WTC11 (cell line): ENCODE data around the gene RNPEPL1. TPM values are rescaled to one million over a fixed set of nuclear protein-coding genes. Genes with fewer than 3 reads are reported as not detected.

Experiments used
- ATAC-seq: fragments of 200-7000 bp; cut with Tn5 transposase; 2 replicates; pipeline ENCODE4 v1.10.0; 2021; ENCODE audit warnings: mild to moderate bottlenecking, moderate library complexity
- CTCF ChIA-PET: fragments of 300-600 bp; sonication (Branson Sonifier 250); formaldehyde crosslinking; loops from one replicate; lab custom pipeline; 2021; ENCODE audit warnings: antibody characterized with exemption; lab: Charles Lee
- POLR2A ChIA-PET: fragments of 350-600 bp; sonication (Branson Sonifier 250); formaldehyde crosslinking; loops from one replicate; lab custom pipeline; 2021; ENCODE audit warnings: antibody characterized with exemption; lab: Charles Lee
- DNase-seq: peaks from one replicate; pipeline ENCODE4 v3.0.0; 2021; ENCODE audit warnings: low spot score
- H3K27ac Mint-ChIP-seq: 2 replicates; pipeline ENCODE4 v1.8.0; 2021; ENCODE audit warnings: mixed read lengths
- H3K27me3 Mint-ChIP-seq: 2 replicates; pipeline ENCODE4 v1.8.0; 2021; ENCODE audit warnings: low read depth, mild to moderate bottlenecking, moderate library complexity, mixed read lengths
- H3K36me3 Mint-ChIP-seq: 2 replicates; pipeline ENCODE4 v1.8.0; 2021; ENCODE audit warnings: mixed read lengths
- H3K4me1 Mint-ChIP-seq: 2 replicates; pipeline ENCODE4 v1.8.0; 2022; ENCODE audit warnings: mixed read lengths
- H3K4me3 Mint-ChIP-seq: 2 replicates; pipeline ENCODE4 v1.8.0; 2021; ENCODE audit warnings: mild to moderate bottlenecking, moderate library complexity, mixed read lengths
- H3K9me3 Mint-ChIP-seq: 2 replicates; pipeline ENCODE4 v1.8.0; 2021; ENCODE audit warnings: mixed read lengths
- ARID4B ChIP-seq: sonication (generic); formaldehyde crosslinking; IDR thresholded peaks from 2 replicates; pipeline ENCODE4 v1.8.0; 2023; ENCODE audit warnings: missing genetic modification reagents, mild to moderate bottlenecking, borderline replicate concordance
- CREM ChIP-seq: sonication (generic); formaldehyde crosslinking; IDR thresholded peaks from 2 replicates; pipeline ENCODE4 v1.8.1; 2022; ENCODE audit warnings: mild to moderate bottlenecking, missing genetic modification reagents, moderate library complexity
- CTCF ChIP-seq: fragments of 200-600 bp; IDR thresholded peaks from 2 replicates; pipeline ENCODE4 v1.8.0; 2022; ENCODE audit warnings: antibody characterized with exemption
- E2F4 ChIP-seq: sonication (generic); formaldehyde crosslinking; IDR thresholded peaks from 2 replicates; pipeline ENCODE4 v1.8.1; 2022; ENCODE audit warnings: low read depth, mild to moderate bottlenecking, moderate library complexity, missing genetic modification reagents, borderline replicate concordance
- ELF4 ChIP-seq: sonication (generic); formaldehyde crosslinking; IDR thresholded peaks from 2 replicates; pipeline ENCODE4 v1.8.1; 2022; ENCODE audit warnings: low read depth, mild to moderate bottlenecking, moderate library complexity, missing genetic modification reagents
- EMX1 ChIP-seq: fragments of 250-450 bp; sonication (Bioruptor Pico); IDR thresholded peaks from 2 replicates; pipeline ENCODE4 v1.8.0; 2021; ENCODE audit warnings: mild to moderate bottlenecking
- ERG ChIP-seq: fragments of 250-450 bp; sonication (Bioruptor Pico); IDR thresholded peaks from 2 replicates; pipeline ENCODE4 v1.8.0; 2021; ENCODE audit warnings: mild to moderate bottlenecking
- FOXJ3 ChIP-seq: sonication (generic); formaldehyde crosslinking; IDR thresholded peaks from 2 replicates; pipeline ENCODE4 v1.9.0; 2021; ENCODE audit warnings: missing genetic modification reagents, mild to moderate bottlenecking, borderline replicate concordance
- IRF1 ChIP-seq: sonication (generic); formaldehyde crosslinking; IDR thresholded peaks from 2 replicates; pipeline ENCODE4 v1.8.0; 2023; ENCODE audit warnings: missing genetic modification reagents
- MYBL2 ChIP-seq: sonication (generic); formaldehyde crosslinking; IDR thresholded peaks from 2 replicates; pipeline ENCODE4 v1.8.1; 2023; ENCODE audit warnings: mild to moderate bottlenecking, moderate library complexity, missing genetic modification reagents
- NR1H2 ChIP-seq: sonication (generic); formaldehyde crosslinking; IDR thresholded peaks from 2 replicates; pipeline ENCODE4 v1.9.0; 2021; ENCODE audit warnings: mild to moderate bottlenecking, moderate library complexity, missing genetic modification reagents
- PRRX2 ChIP-seq: fragments of 250-450 bp; sonication (Bioruptor Pico); IDR thresholded peaks from 2 replicates; pipeline ENCODE4 v1.8.0; 2021; ENCODE audit warnings: mild to moderate bottlenecking
- ZBTB43 ChIP-seq: sonication (generic); formaldehyde crosslinking; IDR thresholded peaks from 2 replicates; pipeline ENCODE4 v1.8.1; 2023; ENCODE audit warnings: mild to moderate bottlenecking, missing genetic modification reagents
- ZNF121 ChIP-seq: sonication (generic); formaldehyde crosslinking; IDR thresholded peaks from 2 replicates; pipeline ENCODE4 v1.8.0; 2023; ENCODE audit warnings: missing genetic modification reagents
- ZNF281 ChIP-seq: sonication (generic); formaldehyde crosslinking; IDR thresholded peaks from 2 replicates; pipeline ENCODE4 v1.8.0; 2023; ENCODE audit warnings: mild to moderate bottlenecking, missing genetic modification reagents
- ZNF416 ChIP-seq: fragments of 250-450 bp; sonication (Bioruptor Pico); IDR thresholded peaks from 2 replicates; pipeline ENCODE4 v1.9.0; 2021; ENCODE audit warnings: mild to moderate bottlenecking, inconsistent platforms
- ZNF512 ChIP-seq: sonication (generic); formaldehyde crosslinking; IDR thresholded peaks from 2 replicates; pipeline ENCODE4 v1.8.1; 2022; ENCODE audit warnings: missing genetic modification reagents, borderline replicate concordance
- total RNA-seq: library from RNA; stranded (reverse); gene quantifications from 3 replicates; pipeline ENCODE4 v1.2.3, GENCODE V29; 2021

Gene RNPEPL1
- total RNA-seq, 1 experiment from 2014 or later = 18.8 TPM

- TF ChIP-seq ARID4B (CRISPR knock-in tag) = no peak
- no peak for TF ChIP-seq ZNF512 (CRISPR knock-in tag)
- no peak for TF ChIP-seq E2F4
- TF ChIP-seq ZBTB43 = no peak
- no peak for TF ChIP-seq PRRX2
- no peak for TF ChIP-seq ZNF416 (CRISPR knock-in tag)
Measured at GRCh38 chr2:240530181-240530580, 38.1 kb upstream of the RNPEPL1 start (continued).

- Mint-ChIP-seq H3K9me3 (peaks cover 70% of the 10 kb centered on the region), H3K4me1 (no peaks in the 10 kb centered on the region), H3K36me3 (peaks cover 63% of the 10 kb centered on the region), H3K4me3 (no peak overlapping the region), H3K27ac (no peak overlapping the region), H3K27me3 (no peaks in the 10 kb centered on the region; the same call in 1 of the 2 replicates)
- no peak for ATAC-seq
- CTCF ChIA-PET = no interaction called here
- POLR2A ChIA-PET = no interaction called here
- no peak for TF ChIP-seq IRF1
- TF ChIP-seq E2F4 = no peak
- no peak for TF ChIP-seq ZNF281 (CRISPR knock-in tag)
- no peak for TF ChIP-seq ELF4 (CRISPR knock-in tag)
- TF ChIP-seq EMX1 (CRISPR knock-in tag) = no peak
- no peak for TF ChIP-seq CTCF
- TF ChIP-seq MYBL2 = no peak
- no peak for TF ChIP-seq ZNF121 (CRISPR knock-in tag)
- no peak for TF ChIP-seq NR1H2 (CRISPR knock-in tag)
- TF ChIP-seq ERG (CRISPR knock-in tag) = no peak
- TF ChIP-seq FOXJ3 (CRISPR knock-in tag) = no peak
- TF ChIP-seq CREM (CRISPR knock-in tag) = no peak
- no peak for DNase-seq
Measured at GRCh38 chr2:240531038-240531437, 37.2 kb upstream of the RNPEPL1 start.
